Neural cell (in vitro differentiated cells): ENCODE data around the gene USO1. TPM values are rescaled to one million over a fixed set of nuclear protein-coding genes. Genes with fewer than 3 reads are reported as not detected.

Experiments
- H2AFZ ChIP-seq: fragments of 200-600, 300-800 bp; sonication (generic), shearing (Covaris generic); 2 replicates; pipeline ENCODE4 v1.6.0; 2014; ENCODE audit warnings: low read depth, mild to moderate bottlenecking, antibody characterized with exemption, low read length, moderate library complexity
- H3F3A ChIP-seq: fragments of 200-600 bp; shearing (Covaris generic); 2 replicates; pipeline ENCODE4 v1.6.1; 2016; ENCODE audit warnings: mild to moderate bottlenecking, moderate library complexity, mixed read lengths, antibody characterized with exemption, low read length; ENCODE audit not compliant: insufficient read depth, poor library complexity, severe bottlenecking
- H3K27ac ChIP-seq: fragments of 200-600, 300-800 bp; sonication (generic), shearing (Covaris generic); 2 replicates; pipeline ENCODE4 v1.5.1; 2014; ENCODE audit warnings: mild to moderate bottlenecking, low read length, moderate library complexity
- H3K27me3 ChIP-seq: fragments of 300-800, 200-600 bp; sonication (generic), shearing (Covaris generic); 2 replicates; pipeline ENCODE4 v1.6.0; 2014; ENCODE audit warnings: mild to moderate bottlenecking, low read depth, low read length, moderate library complexity; ENCODE audit not compliant: insufficient read depth
- H3K36me3 ChIP-seq: fragments of 300-800, 200-600 bp; sonication (generic), shearing (Covaris generic); 2 replicates; pipeline ENCODE4 v1.5.1; 2014; ENCODE audit warnings: mild to moderate bottlenecking, antibody characterized with exemption, low read length, moderate library complexity; ENCODE audit not compliant: insufficient read depth
- H3K4me2 ChIP-seq: fragments of 300-800, 200-600 bp; sonication (generic), shearing (Covaris generic); 2 replicates; pipeline ENCODE4 v1.6.0; 2014; ENCODE audit warnings: mild to moderate bottlenecking, low read length
- H3K4me3 ChIP-seq: fragments of 300-800, 200-600 bp; sonication (generic), shearing (Covaris generic); 2 replicates; pipeline ENCODE4 v1.5.1; 2014; ENCODE audit warnings: mild to moderate bottlenecking, low read length, moderate library complexity
- H3K79me2 ChIP-seq: fragments of 200-600 bp; shearing (Covaris generic); replicated peaks from 2 replicates; pipeline ENCODE4 v1.6.0; 2014; ENCODE audit warnings: mild to moderate bottlenecking, low read length, moderate library complexity; ENCODE audit not compliant: insufficient read depth
- H3K9ac ChIP-seq: fragments of 300-800, 200-600 bp; sonication (generic), shearing (Covaris generic); 2 replicates; pipeline ENCODE4 v1.6.1; 2016; ENCODE audit warnings: mild to moderate bottlenecking, low read length, mixed read lengths
- H3K9me2 ChIP-seq: fragments of 200-600 bp; shearing (Covaris generic); 2 replicates; pipeline ENCODE4 v1.6.1; 2016; ENCODE audit warnings: mild to moderate bottlenecking, low read length, mixed read lengths; ENCODE audit not compliant: insufficient read depth
- H3K9me3 ChIP-seq: fragments of 200-600, 300-800 bp; sonication (generic), shearing (Covaris generic); 2 replicates; pipeline ENCODE4 v1.6.1; 2016; ENCODE audit warnings: mild to moderate bottlenecking, mixed run types, low read length, moderate library complexity, mixed read lengths
- H4K20me1 ChIP-seq: fragments of 200-600 bp; shearing (Covaris generic); 2 replicates; pipeline ENCODE4 v1.6.1; 2016; ENCODE audit warnings: mild to moderate bottlenecking, mixed run types; ENCODE audit not compliant: insufficient read depth
- CTCF ChIP-seq: fragments of 450-650 bp; IDR thresholded peaks from 2 replicates; pipeline ENCODE4 v1.5.1; 2014; ENCODE audit warnings: antibody characterized with exemption, mild to moderate bottlenecking, moderate library complexity; ENCODE audit not compliant: poor library complexity, severe bottlenecking
- EP300 ChIP-seq: fragments of 450-650 bp; conservative IDR thresholded peaks from 2 replicates; pipeline ENCODE4 v1.6.1; 2014; ENCODE audit warnings: antibody characterized with exemption, mild to moderate bottlenecking, moderate library complexity; ENCODE audit not compliant: poor library complexity, severe bottlenecking
- EZH2 ChIP-seq: fragments of 200-600, 300-800 bp; shearing (Covaris generic), sonication (generic); IDR thresholded peaks from 2 replicates; pipeline ENCODE4 v1.6.1; 2014; ENCODE audit warnings: antibody characterized with exemption, low read length, borderline replicate concordance, mild to moderate bottlenecking; ENCODE audit not compliant: insufficient read depth, poor library complexity, severe bottlenecking
- MXI1 ChIP-seq: fragments of 450-650 bp; conservative IDR thresholded peaks from 2 replicates; pipeline ENCODE4 v1.6.1; 2014; ENCODE audit warnings: antibody characterized with exemption, mild to moderate bottlenecking; ENCODE audit not compliant: poor library complexity, severe bottlenecking
- POLR2AphosphoS5 ChIP-seq: IDR thresholded peaks from 2 replicates; pipeline ENCODE4 v1.6.1; 2012
- RAD21 ChIP-seq: fragments of 450-650 bp; conservative IDR thresholded peaks from 2 replicates; pipeline ENCODE4 v1.6.1; 2014; ENCODE audit warnings: antibody characterized with exemption, mild to moderate bottlenecking, moderate library complexity
- REST ChIP-seq: IDR thresholded peaks from 2 replicates; pipeline ENCODE4 v1.6.1; 2012; ENCODE audit warnings: borderline replicate concordance
- SMC3 ChIP-seq: fragments of 450-650 bp; conservative IDR thresholded peaks from 2 replicates; pipeline ENCODE4 v1.6.1; 2014; ENCODE audit warnings: antibody characterized with exemption, mild to moderate bottlenecking, moderate library complexity; ENCODE audit not compliant: poor library complexity
- TAF1 ChIP-seq: IDR thresholded peaks from 2 replicates; pipeline ENCODE4 v1.6.1; 2012; ENCODE audit warnings: low read depth
- polyA plus RNA-seq: library from polyadenylated mRNA; depleted of rRNA; stranded (reverse); fragments of >200 nt; gene quantifications from 2 replicates; pipeline ENCODE4 v1.2.3, GENCODE V29; 2014

Gene USO1
- polyA plus RNA-seq, 1 donor from 2014 or later, result 40.0 TPM

- Histone ChIP-seq H3K27ac (no peak overlapping the region), H3K9ac (no peak overlapping the region), H3K36me3 (no peaks in the 10 kb centered on the region), H3K9me2 (no peaks in the 10 kb centered on the region), H3K4me2 (no peak overlapping the region), H3K9me3 (no peaks in the 10 kb centered on the region), H3K27me3 (no peaks in the 10 kb centered on the region), H3K4me3 (no peak overlapping the region), H3K79me2 (no peaks in the 10 kb centered on the region), H4K20me1 (no peaks in the 10 kb centered on the region), H2AFZ (no peak overlapping the region), H3F3A (no peaks in the 10 kb centered on the region)
- no peak for TF ChIP-seq TAF1
- no peak for TF ChIP-seq EZH2
- no peak for TF ChIP-seq EP300
- no peak for TF ChIP-seq POLR2AphosphoS5
- TF ChIP-seq SMC3, result no peak
- TF ChIP-seq REST, result no peak
- no peak for TF ChIP-seq RAD21
- no peak for TF ChIP-seq MXI1
- no peak for TF ChIP-seq CTCF
Measured at GRCh38 chr4:75830906-75831305, 106.5 kb downstream of the USO1 start.

GRCh38 chr4:75831856-75832405 is 107.6 kb downstream of the USO1 start:
- no peak overlapping the region for H2AFZ ChIP-seq
- H4K20me1 ChIP-seq, result no peaks in the 10 kb centered on the region
- H3K79me2 ChIP-seq, result no peaks in the 10 kb centered on the region
- H3K4me3 ChIP-seq, result no peak overlapping the region
- H3K9ac ChIP-seq, result no peak overlapping the region
- H3K27ac ChIP-seq, result no peak overlapping the region
- no peaks in the 10 kb centered on the region for H3K36me3 ChIP-seq
- H3K27me3 ChIP-seq, result no peaks in the 10 kb centered on the region
- H3K9me2 ChIP-seq, result no peaks in the 10 kb centered on the region
- no peak for TF ChIP-seq MXI1
- no peak for TF ChIP-seq EP300
- TF ChIP-seq REST, result no peak
- no peak for TF ChIP-seq CTCF
- TF ChIP-seq SMC3, result no peak
- no peaks in the 10 kb centered on the region for H3K9me3 ChIP-seq
- H3K4me2 ChIP-seq, result no peak overlapping the region
- H3F3A ChIP-seq, result no peaks in the 10 kb centered on the region
